Measurements from ENCODE around the gene SYNDIG1L.

SYNDIG1L gene

DNA sequence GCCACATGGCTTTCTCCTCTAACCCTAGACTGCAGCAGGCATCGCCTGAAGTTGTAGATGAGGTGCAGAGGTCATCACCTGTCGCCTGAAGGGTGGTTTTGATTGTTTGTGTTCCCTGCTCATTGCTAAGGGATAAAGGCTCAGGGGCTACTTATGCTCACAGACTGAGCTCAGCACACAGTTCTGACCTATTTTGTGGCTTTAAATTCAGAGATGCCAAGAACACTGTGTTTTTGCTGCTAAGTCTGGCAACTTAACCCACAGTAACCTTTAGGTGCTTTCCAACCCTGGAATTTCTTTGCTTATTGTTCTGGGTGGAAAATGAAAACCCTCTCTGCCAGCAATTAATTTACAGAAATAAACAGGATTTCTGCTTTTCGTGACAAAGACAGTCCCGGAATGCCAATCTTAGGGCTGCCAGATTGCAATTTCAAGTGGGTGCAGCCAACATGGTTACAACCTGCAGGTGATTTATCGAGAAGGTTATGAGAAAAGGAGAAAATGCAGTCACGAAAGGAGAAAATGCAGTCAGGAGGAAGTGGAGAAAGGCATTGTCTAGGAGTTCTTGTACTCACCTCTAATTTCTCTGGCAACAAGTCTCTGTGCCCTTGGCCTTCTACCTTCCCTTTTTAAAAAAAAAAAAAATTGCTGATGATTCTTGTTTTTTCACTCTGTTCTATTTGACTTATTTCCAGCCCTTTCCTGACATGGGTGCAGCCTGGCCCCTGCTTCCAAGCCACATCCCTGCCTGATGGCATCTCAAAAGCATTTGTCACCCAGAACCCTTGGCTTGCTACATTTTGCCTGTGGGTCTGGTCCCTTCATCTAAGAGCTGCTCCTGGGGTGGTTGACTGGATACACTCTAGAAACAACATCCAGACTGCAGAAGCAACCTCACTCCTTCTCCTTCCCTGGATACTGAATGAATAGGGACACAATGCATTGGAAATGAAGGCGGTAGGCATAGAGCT, 43.8 kb upstream of the SYNDIG1L start:
- no peak overlapping the region for H3K27ac ChIP-seq
- H3K4me1 ChIP-seq (ENCODE audit: low read depth, poor library complexity, severe bottlenecking), result peaks cover 6% of the 10 kb centered on the region
- H3K27me3 ChIP-seq (ENCODE audit: insufficient read depth, low read depth), result no peaks in the 10 kb centered on the region
- no peaks in the 10 kb centered on the region for H3K79me2 ChIP-seq (ENCODE audit: insufficient read depth, low read depth)
- H4K20me1 ChIP-seq (ENCODE audit: insufficient read depth), result no peaks in the 10 kb centered on the region
- H3K4me3 ChIP-seq (IDR thresholded peaks at IDR 0.05; ENCODE audit: insufficient read depth, low read depth, low read length), result no peak overlapping the region
- H3K36me3 ChIP-seq (ENCODE audit: insufficient read depth), result no peaks in the 10 kb centered on the region
- H3K4me2 ChIP-seq, result no peak overlapping the region
- no peak overlapping the region for H3K9ac ChIP-seq
- TF ChIP-seq, protein P1, sequence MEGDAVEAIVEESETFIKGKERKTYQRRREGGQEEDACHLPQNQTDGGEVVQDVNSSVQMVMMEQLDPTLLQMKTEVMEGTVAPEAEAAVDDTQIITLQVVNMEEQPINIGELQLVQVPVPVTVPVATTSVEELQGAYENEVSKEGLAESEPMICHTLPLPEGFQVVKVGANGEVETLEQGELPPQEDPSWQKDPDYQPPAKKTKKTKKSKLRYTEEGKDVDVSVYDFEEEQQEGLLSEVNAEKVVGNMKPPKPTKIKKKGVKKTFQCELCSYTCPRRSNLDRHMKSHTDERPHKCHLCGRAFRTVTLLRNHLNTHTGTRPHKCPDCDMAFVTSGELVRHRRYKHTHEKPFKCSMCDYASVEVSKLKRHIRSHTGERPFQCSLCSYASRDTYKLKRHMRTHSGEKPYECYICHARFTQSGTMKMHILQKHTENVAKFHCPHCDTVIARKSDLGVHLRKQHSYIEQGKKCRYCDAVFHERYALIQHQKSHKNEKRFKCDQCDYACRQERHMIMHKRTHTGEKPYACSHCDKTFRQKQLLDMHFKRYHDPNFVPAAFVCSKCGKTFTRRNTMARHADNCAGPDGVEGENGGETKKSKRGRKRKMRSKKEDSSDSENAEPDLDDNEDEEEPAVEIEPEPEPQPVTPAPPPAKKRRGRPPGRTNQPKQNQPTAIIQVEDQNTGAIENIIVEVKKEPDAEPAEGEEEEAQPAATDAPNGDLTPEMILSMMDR (conservative IDR thresholded peaks at IDR 0.05; ENCODE audit: low read depth, low read length), result no peak
- no peak overlapping the region for H2AFZ ChIP-seq (ENCODE audit: low read depth)

DNA sequence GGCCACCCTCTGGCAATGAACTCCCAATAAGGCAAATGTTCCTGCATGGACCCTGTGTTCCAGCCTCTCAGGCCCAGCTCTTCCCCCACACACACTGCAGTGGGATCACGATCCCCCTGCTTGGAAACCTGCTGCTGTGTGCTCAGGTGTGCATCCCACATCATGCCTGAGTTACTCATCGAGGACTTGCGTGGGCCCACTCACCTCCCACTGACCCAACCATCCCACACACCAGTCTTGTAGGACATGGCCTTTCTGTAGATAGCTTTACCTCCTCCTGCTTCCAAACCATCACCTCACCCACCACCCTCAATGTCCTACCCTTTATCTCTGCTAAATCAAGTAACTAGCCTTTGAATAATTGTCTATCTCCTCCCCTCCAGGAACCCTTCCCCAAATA, 42.5 kb upstream of the SYNDIG1L start:
- TF ChIP-seq, protein P1 (conservative IDR thresholded peaks at IDR 0.05; ENCODE audit: low read depth, low read length), result no peak
- Histone ChIP-seq H3K36me3 (ENCODE audit: insufficient read depth) (no peaks in the 10 kb centered on the region), H3K27ac (no peak overlapping the region), H3K4me1 (ENCODE audit: low read depth, poor library complexity, severe bottlenecking) (peaks cover 6% of the 10 kb centered on the region), H3K27me3 (ENCODE audit: insufficient read depth, low read depth) (no peaks in the 10 kb centered on the region), H3K79me2 (ENCODE audit: insufficient read depth, low read depth) (no peaks in the 10 kb centered on the region), H4K20me1 (ENCODE audit: insufficient read depth) (no peaks in the 10 kb centered on the region), H3K9ac (no peak overlapping the region), H3K4me2 (no peak overlapping the region), H3K4me3 (IDR thresholded peaks at IDR 0.05; ENCODE audit: insufficient read depth, low read depth, low read length) (no peak overlapping the region), H2AFZ (ENCODE audit: low read depth) (no peak overlapping the region)

DNA sequence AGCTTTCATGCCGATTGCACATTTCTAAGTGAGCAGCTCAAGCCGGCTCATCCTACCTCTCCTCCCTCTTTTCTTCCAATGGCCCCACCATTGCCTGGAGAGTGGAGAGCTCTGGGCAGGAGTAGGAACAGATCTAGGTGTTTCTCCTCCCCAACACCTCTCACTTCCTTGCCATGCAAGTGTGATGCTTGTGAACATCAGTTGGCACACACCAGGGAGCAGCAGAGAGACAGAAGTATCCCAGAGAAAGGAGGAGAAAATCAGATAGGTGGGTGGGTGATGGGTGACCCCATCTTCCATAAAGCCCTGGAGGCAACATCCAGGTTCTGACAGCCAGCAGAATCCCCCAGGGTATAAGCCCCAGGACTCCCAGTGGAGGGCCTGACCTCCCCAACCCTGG, 39.3 kb upstream of the SYNDIG1L start:
- TF ChIP-seq, protein P1 (conservative IDR thresholded peaks at IDR 0.05; ENCODE audit: low read depth, low read length), result no peak
- Histone ChIP-seq H3K27ac (no peak overlapping the region), H4K20me1 (ENCODE audit: insufficient read depth) (no peaks in the 10 kb centered on the region), H3K4me1 (ENCODE audit: low read depth, poor library complexity, severe bottlenecking) (peaks cover 6% of the 10 kb centered on the region), H3K9ac (no peak overlapping the region), H3K79me2 (ENCODE audit: insufficient read depth, low read depth) (no peaks in the 10 kb centered on the region), H3K36me3 (ENCODE audit: insufficient read depth) (no peaks in the 10 kb centered on the region), H2AFZ (ENCODE audit: low read depth) (no peak overlapping the region), H3K4me3 (IDR thresholded peaks at IDR 0.05; ENCODE audit: insufficient read depth, low read depth, low read length) (no peak overlapping the region), H3K4me2 (no peak overlapping the region), H3K27me3 (ENCODE audit: insufficient read depth, low read depth) (no peaks in the 10 kb centered on the region)

DNA sequence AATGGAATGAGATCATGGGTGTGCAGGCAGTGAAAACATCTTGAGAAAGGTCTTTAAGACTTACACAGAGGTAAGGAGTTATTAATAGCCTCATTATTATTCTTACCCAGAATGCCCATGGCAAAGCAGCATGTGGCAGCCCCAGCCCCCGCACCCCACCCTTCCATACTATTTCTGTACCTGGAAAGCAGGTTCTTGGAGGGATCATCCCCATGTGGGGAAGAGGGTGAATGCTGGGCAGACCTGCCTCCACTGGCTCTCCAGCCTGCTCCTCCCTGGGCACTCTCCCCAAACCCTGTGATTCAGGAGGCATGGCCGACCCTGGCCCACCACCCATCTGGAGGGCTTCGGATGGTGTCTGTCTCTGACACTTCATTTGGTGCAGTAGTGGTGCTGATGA, 38.8 kb upstream of the SYNDIG1L start:
- Histone ChIP-seq H3K9ac (no peak overlapping the region), H3K4me3 (IDR thresholded peaks at IDR 0.05; ENCODE audit: insufficient read depth, low read depth, low read length) (no peak overlapping the region), H4K20me1 (ENCODE audit: insufficient read depth) (no peaks in the 10 kb centered on the region), H3K4me1 (ENCODE audit: low read depth, poor library complexity, severe bottlenecking) (peaks cover 5% of the 10 kb centered on the region), H3K27me3 (ENCODE audit: insufficient read depth, low read depth) (no peaks in the 10 kb centered on the region), H2AFZ (ENCODE audit: low read depth) (no peak overlapping the region), H3K79me2 (ENCODE audit: insufficient read depth, low read depth) (no peaks in the 10 kb centered on the region), H3K27ac (no peak overlapping the region), H3K4me2 (no peak overlapping the region), H3K36me3 (ENCODE audit: insufficient read depth) (no peaks in the 10 kb centered on the region)
- TF ChIP-seq, protein P1 (conservative IDR thresholded peaks at IDR 0.05; ENCODE audit: low read depth, low read length), result no peak

All from KMS-11 (cell line).